Fibroblast of mammary gland (primary cell): ENCODE results near the gene SPTBN4.

Experiments used
- DNase-seq: peaks from one replicate; pipeline ENCODE4 v3.0.0-alpha.2; 2010; ENCODE audit warnings: low read depth
- H3K4me3 ChIP-seq: 2 replicates; pipeline ENCODE4 v1.5.1; 2011; ENCODE audit warnings: low read depth, mild to moderate bottlenecking, low read length, moderate library complexity; ENCODE audit not compliant: control insufficient read depth
- TF ChIP-seq, protein P1 (sequence below): conservative IDR thresholded peaks from 2 replicates; pipeline ENCODE4 v1.5.1; 2011; ENCODE audit warnings: low read depth, low read length, inconsistent platforms; ENCODE audit not compliant: control insufficient read depth, insufficient read depth

The SPTBN4 gene

DNA sequence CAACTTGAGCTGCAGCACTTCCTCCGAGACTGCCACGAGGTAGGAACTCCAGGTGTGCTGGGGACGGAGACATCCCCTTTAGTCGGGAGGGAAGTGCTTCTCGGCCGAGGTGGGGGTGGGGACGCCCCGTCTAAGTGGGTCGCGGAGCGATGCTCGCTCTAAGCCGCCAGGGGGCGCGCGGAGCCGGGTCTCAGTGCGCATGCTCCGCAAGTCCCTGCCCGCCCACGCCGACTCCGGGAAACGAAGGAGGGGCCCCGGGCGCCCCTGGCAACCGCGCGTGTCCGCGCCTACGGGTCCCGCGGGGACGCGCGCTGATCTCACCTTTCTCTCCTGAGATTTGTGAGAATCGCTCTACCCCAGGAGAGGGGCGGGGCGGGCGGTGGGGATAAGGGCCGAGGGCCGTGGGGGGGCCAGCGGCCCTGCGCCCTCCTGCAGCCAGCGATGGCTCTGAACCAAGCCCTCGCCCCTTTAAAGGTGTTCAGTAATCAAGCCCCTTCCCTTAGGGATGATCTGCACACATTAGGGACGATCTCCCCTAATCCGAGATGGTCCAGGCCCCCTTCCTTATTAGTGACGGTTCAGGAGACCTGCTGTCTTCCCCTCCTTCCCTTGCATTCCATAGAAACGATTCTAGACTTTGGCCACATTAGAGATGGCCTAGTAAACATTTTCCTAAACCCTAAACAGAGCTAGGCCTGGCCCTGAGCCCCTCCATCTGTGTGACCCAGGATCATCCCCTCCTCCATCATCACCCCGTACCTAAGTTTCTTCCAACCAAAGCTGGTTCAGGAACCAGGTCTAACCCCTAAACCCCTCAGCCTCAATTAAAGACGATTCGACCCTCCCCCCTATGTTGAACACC is 62.5 kb downstream of the SPTBN4 start:
- peak overlapping the region; percentile 35 for H3K4me3 ChIP-seq
- DNase-seq, result peak; percentile 65
- TF ChIP-seq, protein P1, sequence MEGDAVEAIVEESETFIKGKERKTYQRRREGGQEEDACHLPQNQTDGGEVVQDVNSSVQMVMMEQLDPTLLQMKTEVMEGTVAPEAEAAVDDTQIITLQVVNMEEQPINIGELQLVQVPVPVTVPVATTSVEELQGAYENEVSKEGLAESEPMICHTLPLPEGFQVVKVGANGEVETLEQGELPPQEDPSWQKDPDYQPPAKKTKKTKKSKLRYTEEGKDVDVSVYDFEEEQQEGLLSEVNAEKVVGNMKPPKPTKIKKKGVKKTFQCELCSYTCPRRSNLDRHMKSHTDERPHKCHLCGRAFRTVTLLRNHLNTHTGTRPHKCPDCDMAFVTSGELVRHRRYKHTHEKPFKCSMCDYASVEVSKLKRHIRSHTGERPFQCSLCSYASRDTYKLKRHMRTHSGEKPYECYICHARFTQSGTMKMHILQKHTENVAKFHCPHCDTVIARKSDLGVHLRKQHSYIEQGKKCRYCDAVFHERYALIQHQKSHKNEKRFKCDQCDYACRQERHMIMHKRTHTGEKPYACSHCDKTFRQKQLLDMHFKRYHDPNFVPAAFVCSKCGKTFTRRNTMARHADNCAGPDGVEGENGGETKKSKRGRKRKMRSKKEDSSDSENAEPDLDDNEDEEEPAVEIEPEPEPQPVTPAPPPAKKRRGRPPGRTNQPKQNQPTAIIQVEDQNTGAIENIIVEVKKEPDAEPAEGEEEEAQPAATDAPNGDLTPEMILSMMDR, result peak; percentile 71

DNA sequence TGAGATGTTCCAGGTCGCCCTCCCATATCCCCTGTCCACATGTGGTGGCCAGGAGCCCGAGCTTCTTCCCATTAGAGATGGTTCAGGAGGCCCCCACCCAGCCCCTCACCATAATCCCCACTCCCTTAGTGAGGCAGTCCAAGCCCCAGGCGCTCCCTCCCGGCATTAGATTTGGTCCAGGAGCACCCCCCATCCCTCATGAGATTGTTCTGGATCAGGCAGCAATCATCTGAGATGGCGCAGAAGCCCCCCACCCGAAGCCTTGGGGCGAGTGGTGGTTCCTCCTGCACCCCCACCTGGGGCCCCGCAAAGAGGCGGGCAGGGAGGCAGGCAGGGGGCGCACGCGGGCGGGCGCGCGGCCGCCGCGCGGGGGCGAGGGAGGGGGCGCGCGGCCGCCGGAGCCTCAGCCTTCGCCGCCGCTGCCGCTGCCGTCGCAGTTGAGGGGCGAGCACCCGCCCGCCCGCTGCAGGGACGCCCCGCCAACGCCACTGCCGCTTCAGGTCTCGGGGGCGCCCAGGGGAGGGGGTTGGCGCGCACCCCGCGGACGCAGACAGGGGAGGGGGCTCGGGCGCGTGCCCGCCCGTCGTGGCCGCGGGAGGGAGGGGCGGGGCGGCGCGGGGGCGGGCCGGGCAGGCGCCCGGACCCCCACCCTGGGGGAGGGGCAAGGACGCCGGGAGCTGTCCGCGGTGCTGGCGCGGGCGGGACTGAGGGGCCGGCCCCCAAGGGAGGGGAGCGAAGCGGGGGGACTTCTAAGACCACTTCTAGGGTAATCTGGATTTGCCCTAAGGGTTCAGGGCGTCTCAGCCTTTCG is 63.5 kb downstream of the SPTBN4 start:
- DNase-seq, result no peak
- H3K4me3 ChIP-seq, result no peak overlapping the region
- TF ChIP-seq, protein P1, result no peak

DNA sequence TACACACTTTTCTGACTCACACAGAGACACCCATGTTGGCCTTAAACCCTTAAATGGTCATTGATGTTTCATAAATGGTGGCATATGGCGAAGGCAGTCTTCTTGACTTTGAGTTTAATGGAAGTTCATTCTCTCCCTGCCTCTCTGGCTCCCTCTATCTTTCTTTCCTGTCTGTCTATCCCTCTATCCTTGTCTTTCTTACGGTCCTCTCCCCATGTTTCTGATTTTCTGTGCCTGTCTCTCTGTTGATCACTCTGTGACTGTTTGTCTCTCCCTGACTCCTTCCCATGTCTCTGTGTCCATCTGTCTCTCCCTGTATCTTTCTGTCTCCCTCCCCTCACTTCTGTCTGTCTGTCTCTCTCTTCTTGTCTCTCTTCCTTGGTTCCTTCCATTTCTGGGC is 66.7 kb downstream of the SPTBN4 start:
- H3K4me3 ChIP-seq, result no peak overlapping the region
- TF ChIP-seq, protein P1, result peak; percentile 45
- peak; percentile 10 for DNase-seq

DNA sequence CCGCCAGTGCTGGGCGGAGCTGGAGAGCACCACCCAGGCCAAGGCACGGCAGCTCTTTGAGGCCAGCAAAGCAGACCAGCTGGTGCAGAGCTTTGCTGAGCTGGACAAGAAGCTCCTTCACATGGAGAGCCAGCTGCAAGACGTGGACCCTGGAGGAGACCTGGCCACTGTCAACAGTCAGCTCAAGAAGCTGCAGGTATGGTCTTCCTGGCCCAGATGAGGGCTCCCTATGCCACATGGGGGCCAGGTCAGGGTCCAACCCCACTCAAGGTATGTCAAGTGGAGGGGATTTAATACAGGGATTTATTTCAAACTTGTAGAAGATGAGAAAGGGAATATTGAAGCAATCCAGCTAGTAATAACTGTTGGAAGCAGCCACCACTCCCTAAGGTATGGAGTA is 67.3 kb downstream of the SPTBN4 start:
- H3K4me3 ChIP-seq, result no peak overlapping the region
- TF ChIP-seq, protein P1, result no peak
- no peak for DNase-seq

DNA sequence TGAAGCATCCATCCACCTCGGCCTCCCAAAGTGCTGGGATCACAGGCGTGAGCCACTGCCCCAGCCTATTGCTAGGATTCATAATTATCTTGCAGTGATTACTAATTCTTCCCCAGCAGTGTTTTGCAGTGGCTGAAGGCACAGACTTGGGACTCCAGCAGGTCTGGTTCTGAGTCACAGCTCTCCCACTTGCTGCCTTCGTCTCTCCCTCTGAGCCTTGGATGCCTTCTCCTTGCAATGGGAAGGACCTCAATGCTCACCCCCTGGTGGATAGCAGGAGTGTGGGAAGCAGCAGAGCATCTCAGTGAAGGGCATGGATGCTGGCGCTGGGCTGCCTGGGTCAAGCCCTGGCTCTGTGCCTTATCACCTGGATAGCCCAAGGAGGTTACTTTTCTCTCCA is 72.3 kb downstream of the SPTBN4 start:
- H3K4me3 ChIP-seq, result no peak overlapping the region
- TF ChIP-seq, protein P1, result no peak
- peak; percentile 17 for DNase-seq

DNA sequence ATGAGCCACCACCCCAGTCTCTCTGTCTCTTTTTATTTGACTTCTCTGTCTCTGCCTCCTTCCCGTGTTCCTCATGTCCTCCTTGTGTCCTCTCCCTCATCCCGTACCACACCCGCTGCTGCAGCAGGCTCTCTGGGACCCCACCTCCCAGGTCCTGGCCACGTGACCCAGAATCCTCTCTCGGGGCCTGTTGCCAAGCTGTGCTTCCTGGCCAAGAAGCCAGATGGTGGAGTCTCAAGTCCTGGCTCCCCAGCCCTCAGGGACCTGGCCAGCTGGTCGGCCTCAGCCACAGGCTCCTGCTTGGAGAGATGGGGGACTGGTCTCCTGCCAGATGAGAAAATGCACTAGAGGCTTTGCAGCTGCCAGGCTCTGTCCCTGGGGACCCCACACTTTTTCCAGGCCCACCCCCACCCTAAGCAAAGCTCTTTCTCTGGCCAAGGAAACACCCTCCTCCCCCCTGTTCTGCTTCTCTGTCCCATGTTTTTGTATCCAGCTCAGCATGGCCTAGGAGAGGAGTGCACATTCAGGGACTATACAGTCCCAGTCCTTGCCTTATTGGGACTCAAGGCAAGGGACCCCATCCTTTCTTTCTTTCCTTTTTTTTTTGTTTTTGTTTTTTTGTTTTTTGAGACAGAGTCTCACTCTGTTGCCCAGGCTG is 75.5 kb downstream of the SPTBN4 start:
- TF ChIP-seq, protein P1, result no peak
- peak; percentile 45 for DNase-seq
- no peak overlapping the region for H3K4me3 ChIP-seq
